Stimulated activated CD4-positive, alpha-beta T cell treated with anti-CD3 and anti-CD28 coated beads, TNF-alpha, amount 100 ng/mL, for 1 hour (primary cell): ENCODE results near the gene FHL2.
"Not testable (repeated sequence)": the region's sequence is repeated elsewhere in the genome, so short reads cannot be mapped to it uniquely, and the experiment has no call there.

Experiments
- DNase-seq, 3 donors: peaks; one replicate each; pipeline ENCODE4 v3.0.0-alpha.2; 2020; ENCODE audit warnings: low read depth in 3 of 3, low spot score in 1 of 3

The FHL2 gene

DNA sequence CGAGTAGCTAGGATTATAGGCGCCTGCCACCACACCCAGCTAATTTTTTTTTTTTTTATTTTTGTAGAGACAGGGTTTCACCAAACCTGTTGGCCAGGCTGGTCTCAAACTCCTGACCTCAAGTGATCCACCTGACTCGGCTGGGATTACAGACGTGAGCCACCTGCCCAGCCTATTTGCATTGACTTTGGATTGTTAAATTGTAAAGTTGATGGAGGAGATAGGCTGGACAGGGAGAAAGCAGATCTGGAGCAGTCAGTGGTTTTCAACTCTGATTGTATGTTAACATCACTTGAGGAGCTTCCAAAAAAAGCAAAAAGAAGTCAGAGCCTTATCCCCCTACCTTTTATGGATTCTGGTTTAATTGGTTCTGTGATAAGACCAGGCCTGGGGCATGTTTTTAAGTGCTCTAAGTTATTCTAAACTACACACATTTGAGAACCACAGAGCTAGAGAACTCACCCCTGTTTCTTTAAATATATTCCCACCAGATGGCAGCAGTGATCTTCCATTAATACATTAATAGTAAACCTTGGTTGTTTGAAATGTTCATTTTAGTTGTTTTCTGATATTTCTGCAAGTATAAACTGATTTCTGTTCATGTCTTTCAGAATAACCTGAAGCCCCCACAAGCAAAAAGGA, 54.0 kb downstream of the FHL2 start:
- DNase-seq, result no peak

DNA sequence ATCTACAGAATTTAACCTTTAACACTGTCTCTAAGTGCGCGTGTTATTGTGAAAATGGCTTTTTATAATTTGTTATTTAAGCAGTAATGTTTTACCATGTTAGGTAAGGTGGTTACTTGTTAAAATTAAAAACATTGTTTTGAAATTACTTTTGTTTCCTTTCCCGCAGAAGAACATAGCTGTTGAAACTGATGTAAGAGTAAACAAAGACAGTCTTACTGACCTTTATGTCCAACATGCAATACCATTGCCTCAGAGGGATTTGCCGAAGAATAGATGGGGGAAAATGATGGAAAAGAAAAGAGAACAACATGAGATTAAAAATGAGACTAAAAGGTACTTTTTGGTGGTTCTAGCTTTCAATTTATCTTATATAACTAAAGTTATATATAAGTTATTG, 59.4 kb downstream of the FHL2 start:
- DNase-seq, result no peak

DNA sequence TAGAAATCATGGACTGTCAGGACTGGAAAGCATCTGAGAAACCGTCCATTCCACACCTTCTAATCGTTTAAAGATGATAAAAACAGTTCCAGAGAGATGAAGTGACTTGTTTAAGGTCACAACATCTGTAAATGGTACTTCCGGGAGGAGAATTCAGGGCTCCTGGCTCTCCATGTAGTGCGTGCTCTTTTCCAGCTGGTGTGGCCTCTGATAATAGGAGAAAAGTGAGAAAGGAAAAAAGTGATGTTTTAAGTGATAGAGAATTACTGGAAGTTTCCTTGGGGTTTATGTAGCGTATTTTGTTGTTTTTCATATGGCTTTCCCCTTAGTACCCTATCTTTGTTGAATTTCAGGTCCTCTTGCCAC, 60.8 kb downstream of the FHL2 start:
- DNase-seq, result no peak

DNA sequence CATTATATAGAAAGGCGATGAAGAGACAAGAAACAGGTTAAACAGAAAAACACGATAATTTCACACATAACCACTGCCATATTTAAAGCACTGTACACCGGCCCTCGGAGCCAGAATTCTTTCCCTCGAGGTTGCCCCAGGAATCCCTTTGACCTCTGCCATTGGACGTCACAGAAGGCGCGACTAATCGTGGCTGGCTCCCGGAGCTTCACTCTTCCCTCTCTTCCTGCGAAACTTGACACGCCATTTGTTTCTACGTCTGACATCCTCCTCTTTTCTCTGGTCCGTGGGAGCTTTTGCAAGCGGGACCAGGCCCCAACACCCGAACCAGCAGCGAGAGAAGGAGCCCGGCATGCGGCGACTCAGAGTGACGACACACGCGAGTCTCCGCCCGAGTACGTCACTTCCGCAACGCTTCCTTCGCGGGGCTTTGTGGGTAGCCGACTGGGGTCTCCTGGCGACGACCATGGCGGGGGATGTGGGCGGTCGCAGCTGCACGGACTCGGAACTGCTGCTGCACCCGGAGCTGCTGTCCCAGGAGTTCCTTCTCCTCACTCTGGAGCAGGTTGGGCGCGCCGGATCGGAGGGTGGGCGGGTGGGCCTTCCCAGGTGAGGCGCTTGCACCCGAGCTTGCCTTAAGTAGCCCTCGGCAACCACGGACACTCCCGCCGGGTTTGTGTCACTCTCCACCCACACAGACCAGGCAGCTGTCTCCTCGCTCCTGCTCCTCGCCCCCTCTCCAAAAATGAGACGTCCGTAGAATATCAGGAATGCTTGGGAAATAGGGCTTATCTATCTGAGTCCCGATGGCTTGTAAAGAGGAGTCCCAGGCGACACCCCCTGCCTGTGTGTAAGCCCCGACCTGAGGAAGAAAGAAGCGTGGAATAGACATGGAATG, 61.5 kb downstream of the FHL2 start, which contains the start of gene C2orf49:
Gene C2orf49 (plus strand): TSS at position 419 of the 898 bp plus-strand sequence. CDS start 48 bp downstream, at position 467.
- peak; percentile 50 to 85 (median 70) for DNase-seq

DNA sequence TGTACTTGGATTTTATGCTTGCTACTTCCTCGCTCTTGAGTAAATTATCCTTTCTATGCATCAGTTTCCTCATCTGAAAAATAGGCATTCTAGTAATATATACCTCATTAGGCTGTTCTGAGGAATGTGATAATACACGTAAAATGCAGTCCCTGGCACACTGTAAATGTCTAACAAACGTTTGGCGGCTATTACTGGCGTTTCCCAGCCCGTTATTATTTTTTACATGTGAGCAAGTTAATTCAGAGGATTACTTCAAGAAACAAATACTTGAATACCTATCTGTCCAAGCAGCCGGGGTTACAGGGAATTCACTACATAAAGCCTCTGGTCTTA, 62.1 kb downstream of the FHL2 start:
- no peak for DNase-seq

GRCh38 chr2:105335469-105335868, 63.4 kb downstream of the FHL2 start:
- no peak for DNase-seq

GRCh38 chr2:105334211-105334610, 64.6 kb downstream of the FHL2 start:
- no peak for DNase-seq

DNA sequence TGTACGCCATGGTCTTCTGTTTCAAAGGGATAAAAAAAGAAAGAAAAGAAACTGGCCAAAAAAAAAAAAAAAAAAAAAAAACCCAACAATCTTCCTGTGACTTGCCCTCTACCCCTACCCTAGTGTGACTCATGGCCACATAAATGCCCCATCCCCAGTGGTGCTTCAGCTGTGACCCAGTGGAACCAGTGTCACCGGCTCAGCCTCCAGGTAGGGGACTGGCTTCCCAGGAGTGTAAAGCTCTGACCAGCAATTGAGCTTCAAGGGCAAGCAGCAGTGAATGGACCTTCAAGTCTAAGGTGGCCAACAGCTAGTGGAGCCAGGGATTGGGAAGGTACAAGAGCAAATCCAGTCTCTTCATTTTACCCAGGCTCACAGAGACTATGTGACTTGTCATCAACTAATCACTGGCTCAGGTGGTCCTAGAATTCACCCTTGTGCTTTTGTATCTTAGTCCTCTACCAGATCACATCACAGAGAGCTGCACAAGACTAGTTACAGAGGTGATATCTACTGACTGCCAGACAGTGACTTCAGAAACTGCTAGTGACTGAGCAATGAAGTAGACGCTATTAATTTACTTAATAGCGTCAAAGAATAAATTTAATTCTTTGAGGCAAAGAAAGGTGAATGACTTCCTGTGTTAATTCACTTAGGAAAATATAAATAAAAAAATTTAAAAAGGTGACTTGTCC, 68.0 kb downstream of the FHL2 start:
- DNase-seq, result no peak

GRCh38 chr2:105329561-105330495, 69.0 kb downstream of the FHL2 start, which contains the start of gene TGFBRAP1:
Gene TGFBRAP1, minus strand, starts transcription at chr2:105329735. Its CDS starts 21,434 bp downstream, at chr2:105308301.
- peak in 2 of 3 donors; percentile 9 to 41 for DNase-seq

- peak in 1 of 3 donors; percentile 34 for DNase-seq
Measured at GRCh38 chr2:105329197-105329554, 69.7 kb downstream of the FHL2 start.

GRCh38 chr2:105328281-105329196, 70.3 kb downstream of the FHL2 start:
- no peak for DNase-seq

- DNase-seq, result no peak
Measured at GRCh38 chr2:105327690-105328089, 71.2 kb downstream of the FHL2 start.

- not testable (repeated sequence) for DNase-seq
Measured at GRCh38 chr2:105327271-105327670, 71.6 kb downstream of the FHL2 start.

DNA sequence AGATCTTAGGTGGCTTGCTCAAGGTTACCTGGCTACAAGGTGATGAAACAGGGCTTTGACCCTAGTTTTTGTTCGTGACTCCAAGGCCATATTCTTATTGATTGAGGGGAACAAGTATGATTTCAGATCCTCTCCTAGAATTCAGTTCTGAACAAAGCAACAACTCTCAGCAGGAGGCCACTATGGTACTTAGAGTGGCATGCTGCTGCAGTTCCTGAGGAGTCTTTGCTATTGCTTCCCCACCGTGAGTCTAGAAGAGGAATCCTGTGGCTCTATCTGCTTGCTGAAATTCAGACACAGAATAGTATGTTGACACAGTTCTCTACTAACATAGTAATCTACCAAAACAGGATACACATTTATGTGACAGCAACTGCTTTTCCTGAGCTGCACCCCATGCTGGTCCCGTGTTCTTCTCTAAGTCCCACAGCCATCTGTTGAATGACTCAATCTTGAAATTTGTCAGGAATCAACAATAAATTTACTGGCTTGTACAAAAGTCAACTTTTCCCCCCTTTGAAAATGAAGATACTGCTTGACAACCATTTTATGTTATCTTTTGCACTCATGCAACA, 73.4 kb downstream of the FHL2 start:
- no peak for DNase-seq

DNA sequence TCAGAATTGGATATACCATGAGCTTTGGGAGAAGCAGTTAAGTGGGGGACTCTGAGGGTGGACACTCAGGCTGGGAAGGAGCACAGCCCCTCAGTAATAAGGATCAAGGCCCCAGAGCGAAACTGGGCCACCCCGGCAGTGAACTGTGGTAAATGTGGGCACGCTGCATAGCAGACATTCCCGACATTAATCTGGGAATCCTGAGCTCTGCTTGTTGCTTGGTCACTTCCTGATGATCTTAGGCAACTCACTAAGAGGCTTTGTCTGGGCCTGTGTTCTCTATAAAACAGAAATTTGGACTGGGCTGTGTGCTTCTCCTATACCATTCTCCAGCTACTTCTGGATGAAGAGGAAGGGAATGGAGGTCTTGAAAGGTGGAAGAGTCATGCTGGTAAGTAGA, 74.1 kb downstream of the FHL2 start:
- DNase-seq, result no peak

- no peak for DNase-seq
Measured at GRCh38 chr2:105324101-105324500, 74.8 kb downstream of the FHL2 start.

GRCh38 chr2:105323111-105323510, 75.7 kb downstream of the FHL2 start:
- DNase-seq, result no peak

GRCh38 chr2:105321875-105322646, 76.8 kb downstream of the FHL2 start:
- no peak for DNase-seq
